Measurements from ENCODE around the gene BEST1. TPM values are rescaled to one million over a fixed set of nuclear protein-coding genes. Genes with fewer than 3 reads are reported as not detected.

BEST1 gene
- total and polyA plus RNA-seq, 2 of the 13 experiments (the other 11 are each of a cell fraction or from before 2014, with no cell fraction given), result 0.09 to 0.65 TPM

GRCh38 chr11:61980783-61981541 is 30.8 kb downstream of the BEST1 start (continued):
- TF ChIP-seq CBFB (CRISPR knock-in tag; IDR thresholded peaks at IDR 0.05), result peak; percentile 36; the same call in 1 of the 2 replicates
- no peak for TF ChIP-seq ZNF790 (CRISPR knock-in tag; IDR thresholded peaks at IDR 0.05; ENCODE audit: borderline replicate concordance)
- TF ChIP-seq ZNF644 (CRISPR knock-in tag; IDR thresholded peaks at IDR 0.05; ENCODE audit: low read depth), result peak; percentile 62; the same call in 1 of the 2 replicates
- peak; percentile 24; the same call in 1 of the 2 replicates for TF ChIP-seq RAD21 (CRISPR knock-in tag; IDR thresholded peaks at IDR 0.05)
- TF ChIP-seq ATF2 (CRISPR knock-in tag; IDR thresholded peaks at IDR 0.05), result peak; percentile 84; the same call in 1 of the 2 replicates
- peak; percentile 95 for TF ChIP-seq CEBPB (IDR thresholded peaks at IDR 0.05; ENCODE audit: borderline replicate concordance, low read depth, low read length)
- TF ChIP-seq ATF7 (IDR thresholded peaks at IDR 0.05), result no peak
- TF ChIP-seq ATF7 (CRISPR knock-in tag; IDR thresholded peaks at IDR 0.05), result no peak
- peak; percentile 12 for TF ChIP-seq ZNF770 (CRISPR knock-in tag; IDR thresholded peaks at IDR 0.05)
- no peak for TF ChIP-seq ZBTB21 (CRISPR knock-in tag; IDR thresholded peaks at IDR 0.05)
- no peak for TF ChIP-seq POLR2AphosphoS5 (IDR thresholded peaks at IDR 0.05; ENCODE audit: low read depth, low read length)
- TF ChIP-seq CREM (IDR thresholded peaks at IDR 0.05), result peak; percentile 62
- no peak for TF ChIP-seq CREM (CRISPR knock-in tag; IDR thresholded peaks at IDR 0.05)
- peak; percentile 78 for TF ChIP-seq RARA (CRISPR knock-in tag; IDR thresholded peaks at IDR 0.05)
- TF ChIP-seq ZNF331 (CRISPR knock-in tag; IDR thresholded peaks at IDR 0.05), result peak; percentile 61
- TF ChIP-seq TCF7L2 (IDR thresholded peaks at IDR 0.05; ENCODE audit: low read depth, low read length), result no peak
- TF ChIP-seq HOMEZ (CRISPR knock-in tag; IDR thresholded peaks at IDR 0.05; ENCODE audit: low read depth), result peak; percentile 36; the same call in 1 of the 2 replicates
- peak; percentile 44 for TF ChIP-seq ZEB1 (IDR thresholded peaks at IDR 0.05; ENCODE audit: insufficient replicate concordance, low read depth)
- 0 out of 2 replicates have a peak, but pooled peaks have one; percentile 24 for TF ChIP-seq MEIS1 (CRISPR knock-in tag; IDR thresholded peaks at IDR 0.05; ENCODE audit: borderline replicate concordance)
- no peak for TF ChIP-seq ZNF691 (CRISPR knock-in tag; IDR thresholded peaks at IDR 0.05; ENCODE audit: borderline replicate concordance, low read depth)
- TF ChIP-seq TEF (CRISPR knock-in tag; IDR thresholded peaks at IDR 0.05), result no peak
- TF ChIP-seq ELF3 (CRISPR knock-in tag; IDR thresholded peaks at IDR 0.05), result peak; percentile 33; the same call in 1 of the 2 replicates
- peak; percentile 94 for TF ChIP-seq HNF4G (IDR thresholded peaks at IDR 0.05; ENCODE audit: borderline replicate concordance, low read depth, low read length)
- TF ChIP-seq HNF4G (CRISPR knock-in tag; IDR thresholded peaks at IDR 0.05; ENCODE audit: borderline replicate concordance, low read depth), result peak; percentile 84
